Measurements from ENCODE around the gene ARHGAP8. TPM values are rescaled to one million over a fixed set of nuclear protein-coding genes. Genes with fewer than 3 reads are reported as not detected.

The ARHGAP8 gene
- total and polyA plus RNA-seq, 12 donors: 0.17 to 0.53 (median 0.33) TPM; not detected in 5

DNA sequence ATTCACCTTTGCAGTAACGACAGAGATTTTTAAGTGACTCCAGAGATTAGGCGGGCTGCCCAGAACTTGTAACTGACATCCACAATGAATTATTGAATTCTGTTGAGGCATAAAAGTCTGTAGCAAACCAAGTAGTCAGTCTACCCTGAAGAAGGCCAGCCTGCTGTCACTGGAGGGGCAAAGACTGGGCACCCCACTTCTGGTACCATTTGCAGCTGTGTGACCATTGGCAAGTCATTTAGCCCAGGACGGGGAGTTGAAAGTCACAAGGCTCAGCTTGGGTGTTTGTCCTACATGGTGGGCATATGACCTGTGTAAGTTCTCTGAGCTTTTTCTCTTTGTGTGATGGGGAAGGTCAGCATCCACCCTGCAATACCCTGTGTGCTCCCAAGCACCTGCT is 119.4 kb downstream of the ARHGAP8 start:
- DNase-seq: no peak
- Histone ChIP-seq H3K27ac (no peak overlapping the region), H3K4me1 (no peaks in the 10 kb centered on the region), H3K4me3 (no peak overlapping the region), H3K27me3 (no peaks in the 10 kb centered on the region), H3K36me3 (no peaks in the 10 kb centered on the region), H3K9me3 (peaks cover 0 to 21% (median 9%) of the 10 kb centered on the region in 11 donors)
- 88 to 93% methylated on average over 3 of the region's 3 CpGs for WGBS, 2 donors
- no peak for ATAC-seq
- TF ChIP-seq, protein P1, sequence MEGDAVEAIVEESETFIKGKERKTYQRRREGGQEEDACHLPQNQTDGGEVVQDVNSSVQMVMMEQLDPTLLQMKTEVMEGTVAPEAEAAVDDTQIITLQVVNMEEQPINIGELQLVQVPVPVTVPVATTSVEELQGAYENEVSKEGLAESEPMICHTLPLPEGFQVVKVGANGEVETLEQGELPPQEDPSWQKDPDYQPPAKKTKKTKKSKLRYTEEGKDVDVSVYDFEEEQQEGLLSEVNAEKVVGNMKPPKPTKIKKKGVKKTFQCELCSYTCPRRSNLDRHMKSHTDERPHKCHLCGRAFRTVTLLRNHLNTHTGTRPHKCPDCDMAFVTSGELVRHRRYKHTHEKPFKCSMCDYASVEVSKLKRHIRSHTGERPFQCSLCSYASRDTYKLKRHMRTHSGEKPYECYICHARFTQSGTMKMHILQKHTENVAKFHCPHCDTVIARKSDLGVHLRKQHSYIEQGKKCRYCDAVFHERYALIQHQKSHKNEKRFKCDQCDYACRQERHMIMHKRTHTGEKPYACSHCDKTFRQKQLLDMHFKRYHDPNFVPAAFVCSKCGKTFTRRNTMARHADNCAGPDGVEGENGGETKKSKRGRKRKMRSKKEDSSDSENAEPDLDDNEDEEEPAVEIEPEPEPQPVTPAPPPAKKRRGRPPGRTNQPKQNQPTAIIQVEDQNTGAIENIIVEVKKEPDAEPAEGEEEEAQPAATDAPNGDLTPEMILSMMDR (IDR thresholded peaks at IDR 0.05): no peak
- intact Hi-C loops (cut with DNase I): no loop called here

DNA sequence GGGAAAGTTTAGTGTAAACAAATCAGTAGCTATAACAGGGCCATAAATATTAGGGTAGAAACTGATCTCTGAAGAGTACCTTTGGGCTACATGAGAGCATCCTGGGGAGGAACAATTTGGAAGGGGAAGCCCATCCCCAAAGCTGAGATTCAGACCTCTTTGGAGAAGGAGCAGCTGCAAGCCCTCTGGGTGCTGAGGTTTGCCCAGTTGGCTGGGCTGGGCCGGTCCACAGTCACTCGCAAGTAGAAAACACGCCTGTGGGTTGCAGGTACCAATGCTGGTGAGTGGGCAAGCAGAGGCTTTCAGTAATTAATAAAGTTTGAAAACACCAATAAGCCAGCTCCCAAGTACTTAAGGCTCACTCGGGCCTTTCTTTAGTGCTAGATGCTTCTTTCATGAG is 124.5 kb downstream of the ARHGAP8 start:
- Histone ChIP-seq H3K27ac (no peak overlapping the region), H3K4me1 (no peaks in the 10 kb centered on the region), H3K9me3 (peaks cover 0 to 24% (median 11%) of the 10 kb centered on the region in 11 donors), H3K27me3 (no peaks in the 10 kb centered on the region), H3K36me3 (no peaks in the 10 kb centered on the region), H3K4me3 (no peak overlapping the region)
- TF ChIP-seq, protein P1 (IDR thresholded peaks at IDR 0.05): no peak
- DNase-seq (no peak), ATAC-seq (no peak)
- intact Hi-C loops (cut with DNase I): no loop called here
- 92 to 96% methylated on average over 4 of the region's 4 CpGs for WGBS, 2 donors

DNA sequence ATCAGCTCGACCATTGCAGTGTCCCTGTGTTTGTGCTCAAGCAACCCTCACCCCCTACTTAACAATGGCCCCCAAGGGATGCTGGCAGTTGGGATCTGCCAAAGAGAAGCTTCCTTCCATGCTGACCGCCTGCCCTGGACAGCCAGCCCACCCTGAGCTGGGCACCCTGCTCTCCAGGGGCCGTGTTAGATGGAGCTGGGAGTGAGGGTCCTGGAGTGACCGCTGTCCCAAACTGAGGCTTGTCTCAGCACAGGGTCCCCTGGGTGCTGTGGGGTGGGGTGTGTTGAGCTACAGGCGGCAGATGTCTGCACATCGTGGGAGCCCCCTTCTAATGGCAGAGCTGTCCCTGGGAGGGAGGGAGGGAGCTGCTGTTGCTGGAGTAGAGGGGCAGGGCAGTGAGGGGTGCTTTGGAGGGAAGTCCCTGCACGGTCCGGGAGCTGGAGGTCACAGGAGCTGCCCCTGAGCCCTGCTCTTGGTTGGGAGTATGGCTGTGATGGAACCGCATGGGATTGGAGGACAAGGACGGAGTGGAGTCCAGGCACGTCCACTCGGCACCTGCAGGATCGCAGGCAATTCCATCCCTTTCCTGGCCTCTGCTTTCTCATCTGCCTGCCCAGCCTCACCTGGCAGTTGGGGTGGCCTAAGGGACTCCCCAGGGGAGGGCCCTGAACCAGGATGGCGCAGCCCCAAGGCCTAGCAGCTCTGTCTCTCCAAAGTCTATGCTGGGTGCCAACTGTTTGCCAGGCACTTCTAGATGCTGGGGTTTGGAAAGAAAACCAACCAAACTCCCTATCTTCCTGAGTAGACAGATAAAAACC is 126.3 kb downstream of the ARHGAP8 start:
- H3K4me3 ChIP-seq: no peak overlapping the region
- intact Hi-C loops (cut with DNase I): no loop called here
- H3K9me3 ChIP-seq: peaks cover 0 to 22% (median 8%) of the 10 kb centered on the region in 11 donors
- no peaks in the 10 kb centered on the region for H3K27me3 ChIP-seq
- H3K4me1 ChIP-seq: no peaks in the 10 kb centered on the region
- ATAC-seq (no peak), DNase-seq (no peak)
- 77 to 87% methylated on average over 14 of the region's 14 CpGs for WGBS, 2 donors
- H3K36me3 ChIP-seq: no peaks in the 10 kb centered on the region
- H3K27ac ChIP-seq: no peak overlapping the region
- TF ChIP-seq, protein P1 (IDR thresholded peaks at IDR 0.05): no peak

DNA sequence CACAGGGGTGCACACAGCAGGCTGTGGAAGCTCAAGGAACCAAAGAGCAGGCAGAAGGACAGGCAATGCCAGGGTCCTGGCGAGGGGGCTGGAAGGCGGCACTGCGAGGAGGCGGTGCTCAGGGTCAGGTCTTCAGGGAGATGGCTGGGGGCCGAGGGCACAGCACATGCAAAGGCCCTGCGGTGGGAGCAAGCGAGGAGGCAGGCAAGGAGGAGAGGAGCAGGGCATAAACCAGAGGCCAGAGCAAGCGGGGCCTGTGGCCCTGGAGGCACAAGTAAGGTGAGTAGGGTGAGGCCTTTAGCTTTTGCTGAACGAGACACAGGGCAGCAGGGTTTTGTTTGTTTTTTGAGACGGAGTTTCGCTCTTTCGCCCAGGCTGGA is 126.9 kb downstream of the ARHGAP8 start:
- Histone ChIP-seq H3K9me3 (peaks cover 0 to 22% (median 8%) of the 10 kb centered on the region in 11 donors), H3K27ac (no peak overlapping the region), H3K4me1 (no peaks in the 10 kb centered on the region), H3K4me3 (no peak overlapping the region), H3K27me3 (no peaks in the 10 kb centered on the region), H3K36me3 (no peaks in the 10 kb centered on the region)
- intact Hi-C loops (cut with DNase I): no loop called here
- ATAC-seq (no peak), DNase-seq (no peak)
- TF ChIP-seq, protein P1 (IDR thresholded peaks at IDR 0.05): no peak
- WGBS, 2 donors: 91 to 92% methylated on average over 12 of the region's 12 CpGs
